NCI-H82 (cell line): ENCODE measurements around the gene NAA10.
"Not testable (repeated sequence)": the region's sequence is repeated elsewhere in the genome, so short reads cannot be mapped to it uniquely, and the experiment has no call there.

Source experiments
- DNase-seq: peaks from one replicate; lab custom pipeline; 2025; lab: John Stamatoyannopoulos, UW

Gene NAA10

DNA sequence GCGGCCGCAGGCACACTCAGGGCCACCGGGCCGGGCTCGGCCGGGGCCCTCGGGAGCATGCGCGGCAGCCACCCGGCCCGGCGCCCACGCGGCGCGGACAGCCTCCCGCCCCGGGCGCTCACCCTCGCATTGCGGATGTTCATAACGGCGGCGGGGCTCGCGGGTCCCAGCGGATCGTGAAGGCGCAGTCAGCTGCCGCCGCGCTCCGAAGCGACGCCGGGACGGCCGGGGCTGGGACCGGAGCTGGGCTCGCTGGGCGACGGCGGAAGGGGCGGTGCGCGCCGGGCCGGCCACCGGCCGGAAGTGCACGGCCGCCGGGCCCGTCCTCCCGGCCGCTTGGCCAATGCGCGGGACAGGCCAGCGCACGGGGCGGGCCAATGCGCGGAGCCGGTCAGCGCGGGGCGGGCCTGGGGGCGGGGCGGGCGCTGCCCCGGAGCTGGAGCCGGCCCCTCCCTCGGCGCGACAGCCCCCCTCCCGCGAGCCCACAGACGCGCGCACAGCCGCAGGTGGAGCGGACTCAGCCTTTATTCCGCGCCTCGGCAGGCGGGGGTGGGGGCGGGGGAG is at the start of gene NAA10:
Gene NAA10, minus strand, starts transcription at position 276 of the 564 bp plus-strand sequence. Its CDS starts 133 bp downstream, at position 143.
- peak; percentile 88 for DNase-seq

DNA sequence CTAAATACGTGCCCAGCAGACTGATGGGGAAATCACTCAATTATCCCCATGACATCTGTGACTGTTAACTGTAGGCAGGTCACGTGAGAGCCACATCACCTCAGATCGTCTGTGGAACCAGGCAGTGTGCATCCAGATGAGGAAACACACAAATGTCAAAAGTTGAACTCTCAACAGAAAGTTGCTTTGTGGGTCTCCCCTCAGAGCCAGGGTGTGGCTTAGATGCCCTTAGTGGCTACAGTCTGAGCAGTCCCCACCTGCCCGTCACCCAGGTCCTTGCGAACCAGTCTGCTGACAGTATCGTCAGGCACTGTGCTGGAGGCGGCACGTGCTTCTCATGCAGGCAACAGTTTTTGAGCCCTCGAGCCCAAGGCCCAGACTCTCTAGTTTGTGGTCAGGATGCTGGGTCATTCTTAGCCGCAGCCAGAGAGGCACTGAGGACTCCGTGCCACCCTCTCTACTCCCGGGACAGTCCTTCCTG is 48.5 kb upstream of the NAA10 start:
- DNase-seq, result no peak

DNA sequence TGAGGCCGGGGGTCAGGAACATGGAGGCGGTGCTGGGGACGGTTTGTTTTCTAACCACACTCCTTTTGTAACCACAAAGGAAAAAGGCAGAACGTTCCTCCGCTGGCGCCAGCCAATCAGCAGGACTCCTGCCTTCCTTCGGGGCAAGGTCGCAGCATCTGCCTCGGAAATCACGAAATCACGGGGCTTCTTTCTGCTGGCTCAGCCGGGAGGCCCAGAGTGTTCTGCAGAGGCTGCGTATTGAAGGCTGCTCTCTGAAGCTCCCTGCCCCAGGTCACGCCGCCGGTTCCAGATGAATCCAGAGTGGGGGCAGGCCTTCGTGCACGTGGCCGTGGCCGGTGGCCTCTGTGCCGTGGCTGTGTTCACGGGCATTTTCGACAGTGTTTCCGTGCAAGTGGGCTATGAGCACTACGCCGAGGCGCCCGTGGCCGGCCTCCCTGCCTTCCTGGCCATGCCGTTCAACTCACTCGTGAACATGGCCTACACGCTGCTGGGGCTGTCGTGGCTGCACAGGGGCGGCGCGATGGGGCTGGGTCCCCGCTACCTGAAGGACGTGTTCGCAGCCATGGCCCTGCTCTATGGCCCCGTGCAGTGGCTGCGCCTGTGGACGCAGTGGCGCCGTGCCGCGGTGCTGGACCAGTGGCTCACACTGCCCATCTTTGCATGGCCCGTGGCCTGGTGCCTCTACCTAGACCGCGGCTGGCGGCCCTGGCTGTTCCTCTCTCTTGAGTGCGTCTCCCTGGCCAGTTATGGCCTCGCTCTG is 47.1 kb upstream of the NAA10 start:
- no peak for DNase-seq

DNA sequence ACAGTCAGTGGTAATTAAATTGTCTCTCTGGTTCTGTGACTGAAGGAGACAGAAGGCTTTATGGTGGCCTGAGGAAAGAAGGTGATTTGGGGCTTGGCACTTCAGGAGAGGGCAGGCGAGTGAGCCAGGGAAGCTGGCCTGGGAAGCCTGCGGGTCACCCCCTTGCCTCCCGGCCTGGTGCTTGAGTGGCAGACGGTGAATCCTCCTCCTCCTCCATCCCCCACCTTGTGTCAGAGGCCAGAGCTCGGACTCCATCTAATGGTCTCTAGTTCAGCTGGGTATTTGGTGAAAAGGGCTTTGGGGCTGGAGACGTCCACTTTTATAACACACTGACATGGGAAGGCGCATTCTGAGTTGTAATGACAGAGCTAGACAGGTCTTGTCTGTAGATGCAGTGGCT is 46.4 kb upstream of the NAA10 start:
- DNase-seq, result no peak

DNA sequence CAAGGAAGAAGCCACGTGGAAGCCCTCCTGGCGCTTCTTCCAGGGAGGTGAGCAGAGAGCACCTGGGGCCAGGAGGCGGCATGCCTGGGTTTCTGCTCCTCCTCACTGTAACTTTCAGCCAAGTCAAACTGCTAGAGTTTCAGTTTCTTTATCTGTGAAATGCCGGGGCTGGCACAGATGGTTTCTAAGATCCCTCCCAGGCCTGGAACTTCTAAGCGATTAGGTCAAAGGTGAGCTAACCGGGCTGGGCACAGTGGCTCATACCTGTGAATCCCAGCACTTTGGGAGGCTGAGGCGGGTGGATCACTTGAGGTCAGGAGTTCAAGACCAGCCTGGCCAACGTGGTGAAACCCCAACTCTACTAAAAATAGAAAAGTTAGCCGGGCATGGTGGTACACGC is 45.6 kb upstream of the NAA10 start:
- DNase-seq, result not testable (repeated sequence)

DNA sequence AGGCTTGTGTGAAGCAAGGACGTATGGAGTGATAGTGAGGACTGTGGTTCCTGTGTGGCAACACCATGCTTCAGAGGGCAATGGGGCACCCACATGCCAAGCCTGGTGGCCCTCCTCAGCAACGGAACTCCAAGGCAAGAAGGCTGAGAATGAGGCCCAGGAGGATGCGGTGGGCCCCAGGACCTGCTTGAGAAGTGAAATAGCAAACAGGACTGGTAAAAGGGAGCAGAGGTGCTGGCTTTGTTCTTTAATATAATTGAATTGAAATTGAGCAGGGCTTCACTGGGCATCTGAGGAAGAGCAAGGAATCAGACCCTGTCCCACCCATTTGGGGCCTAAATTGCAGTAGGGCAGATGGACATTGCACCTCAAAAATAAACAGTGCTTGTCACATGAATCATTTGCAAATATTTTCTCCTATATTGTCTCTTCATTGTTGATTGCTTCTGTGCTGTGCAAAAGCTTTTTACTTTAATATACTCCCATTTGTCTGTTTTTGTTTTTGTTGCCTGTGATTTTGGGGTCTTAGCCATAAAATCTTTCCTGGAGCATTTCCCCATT is 40.0 kb upstream of the NAA10 start:
- no peak for DNase-seq

DNA sequence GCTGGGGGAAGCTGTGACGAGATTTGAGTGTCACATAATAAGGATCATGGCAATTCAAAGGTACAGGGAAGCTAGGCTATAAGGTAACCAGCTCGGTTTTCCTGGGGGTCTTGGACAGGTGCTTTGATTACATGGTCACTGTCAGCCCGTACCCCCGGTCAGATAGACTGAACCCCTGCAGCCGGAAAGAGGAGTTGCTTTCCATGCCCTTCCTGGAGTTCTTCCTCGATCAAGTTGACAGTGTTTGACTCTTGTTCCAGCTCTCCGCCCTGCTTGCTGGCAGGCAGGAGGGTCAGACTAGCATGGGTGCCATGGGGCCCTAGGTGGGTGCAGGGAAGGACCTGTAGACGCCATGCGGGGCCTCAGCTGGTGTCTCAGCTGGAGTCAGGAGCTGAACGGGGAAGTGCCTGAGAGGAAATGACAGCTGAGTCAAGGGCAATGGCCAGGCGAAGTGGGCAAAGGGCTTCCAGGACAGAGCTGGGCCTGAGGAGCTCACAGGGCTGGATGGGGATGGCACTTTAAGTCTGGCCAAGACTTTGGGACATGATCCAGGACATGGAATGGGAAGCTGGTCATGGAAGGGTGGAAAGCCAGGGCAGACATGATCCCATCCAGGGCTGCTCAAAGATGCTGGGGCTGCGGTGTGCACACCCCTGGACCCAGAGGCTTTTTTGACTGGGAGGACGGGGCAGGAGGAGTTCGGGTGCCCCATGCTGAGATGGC is 39.3 kb upstream of the NAA10 start:
- DNase-seq, result no peak

DNA sequence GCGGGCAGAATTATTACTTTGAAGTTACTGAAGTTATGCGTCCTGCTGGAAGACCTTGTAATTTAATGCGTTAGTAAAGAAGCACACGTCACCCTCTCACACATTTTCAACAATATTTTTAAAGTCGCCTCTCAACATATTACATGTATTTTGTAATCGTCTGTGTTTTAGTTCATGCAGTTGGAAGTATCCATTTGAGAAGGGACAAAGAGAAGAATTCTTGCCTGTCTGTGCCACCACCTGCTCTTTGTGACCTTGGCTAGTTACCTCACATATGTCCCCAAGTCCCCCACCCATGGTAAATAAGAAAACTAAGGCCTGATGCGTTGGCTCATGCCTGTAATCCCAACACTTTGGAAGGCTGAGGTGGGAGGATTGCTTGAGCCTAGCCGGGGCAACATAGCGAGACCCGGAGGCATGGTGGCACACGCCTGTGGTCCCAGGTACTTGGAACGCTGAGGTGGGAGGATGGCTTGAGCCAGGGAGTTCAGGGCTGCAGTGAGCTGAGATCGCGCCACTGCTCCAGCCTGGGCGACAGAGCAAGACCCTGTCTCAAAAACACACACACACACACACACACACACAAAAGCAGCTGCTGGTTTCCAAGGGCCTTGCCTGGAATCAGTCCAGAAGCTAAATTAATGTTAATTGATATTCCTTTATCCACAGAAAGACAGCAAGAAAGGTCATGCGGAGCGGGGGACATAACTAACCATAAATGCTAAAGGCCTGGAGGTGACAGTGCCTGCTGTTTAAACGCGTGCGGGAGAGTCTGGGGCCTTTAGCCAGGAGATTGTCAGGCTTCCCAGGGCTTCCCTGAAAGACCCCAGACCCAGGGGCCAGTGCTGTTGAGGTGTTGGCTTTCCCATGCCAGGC is 38.5 kb upstream of the NAA10 start:
- DNase-seq, result peak; percentile 41

DNA sequence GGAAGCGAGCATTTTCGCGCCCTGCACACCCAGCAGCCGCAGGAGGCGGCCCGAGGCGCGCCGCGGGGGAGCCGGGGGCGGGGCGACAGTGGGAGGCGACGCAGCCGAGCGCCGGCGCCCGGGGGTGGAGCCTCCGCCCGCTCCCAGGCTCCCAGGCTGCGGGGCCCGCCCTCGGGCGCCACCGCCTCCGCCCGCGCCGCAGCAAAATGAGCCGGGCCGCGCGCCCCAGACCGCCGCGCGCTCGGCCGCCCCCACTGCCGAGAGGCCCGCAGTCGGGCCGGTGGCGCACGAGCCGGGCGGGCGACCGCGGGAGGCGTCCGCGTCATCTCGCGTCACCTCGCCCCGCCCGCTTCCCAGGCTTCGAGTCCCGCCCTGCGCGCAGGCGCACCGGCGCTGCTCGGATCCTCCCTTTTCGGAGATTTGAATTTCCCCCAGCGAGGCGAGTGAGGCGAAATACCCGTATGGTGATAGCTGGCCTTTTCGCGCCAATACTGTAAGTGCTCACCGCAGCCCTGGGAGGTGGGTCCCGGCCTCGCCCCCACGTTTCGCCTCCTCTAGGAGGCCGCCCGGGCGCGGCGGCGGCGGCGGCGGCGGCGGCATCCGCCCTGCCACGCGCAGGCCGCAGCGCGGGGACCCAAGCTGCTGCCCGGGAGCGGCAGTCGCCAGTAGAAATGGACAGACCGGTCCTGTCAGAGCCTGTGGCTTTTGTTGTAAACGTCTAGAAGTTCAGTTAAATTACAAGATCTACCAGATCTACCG is 37.7 kb upstream of the NAA10 start, which contains the start of gene TMEM187:
Gene TMEM187, plus strand, starts transcription at position 387 of the 759 bp plus-strand sequence. CDS start 9,309 bp downstream, outside the sequence.
- DNase-seq, result peak; percentile 96

DNA sequence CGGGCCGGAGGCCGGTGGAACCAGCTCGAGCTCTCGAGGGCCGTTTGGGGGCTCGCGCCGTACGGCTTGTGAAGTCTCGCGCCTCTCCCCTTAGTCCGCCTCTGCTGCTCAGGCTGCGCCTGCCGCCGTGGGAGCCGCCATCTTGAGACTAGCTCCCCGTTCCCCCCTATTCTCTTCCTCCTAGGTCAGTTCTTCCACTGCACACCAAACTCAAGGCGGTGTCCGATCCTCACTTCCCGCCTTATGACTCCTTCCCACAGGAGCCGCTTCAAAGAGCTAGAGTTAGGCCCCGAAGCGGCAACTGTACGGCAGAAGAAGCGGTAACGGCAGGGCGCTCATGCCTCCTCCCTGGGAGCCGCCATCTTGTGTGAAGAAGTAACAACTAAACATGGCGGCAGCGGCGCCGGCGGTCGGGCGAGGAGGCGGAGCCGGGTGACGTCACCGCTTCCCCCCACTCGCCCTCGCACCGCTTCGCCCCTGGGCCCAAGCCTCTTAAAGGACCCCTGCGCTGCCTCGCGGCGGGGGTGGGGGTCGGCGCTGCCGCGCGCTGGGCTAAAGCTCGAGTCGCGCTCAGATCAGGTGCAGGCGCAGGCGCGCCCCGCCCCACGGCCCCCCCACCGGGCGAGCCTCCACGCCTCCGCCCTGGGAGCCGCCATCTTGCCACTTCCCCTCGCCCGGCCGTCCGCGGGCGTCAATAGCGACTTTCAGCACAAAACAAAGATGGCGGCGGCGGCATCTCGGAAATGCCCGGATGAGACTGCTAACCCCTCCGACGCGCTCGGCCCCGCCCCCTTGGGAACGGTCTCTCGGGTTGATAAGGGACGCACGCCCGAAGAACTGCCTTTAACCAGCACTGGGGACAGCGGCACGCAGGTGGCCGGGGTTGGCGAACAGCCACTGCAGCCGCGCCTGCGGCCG is 36.9 kb upstream of the NAA10 start, which contains the start of gene HCFC1:
Gene HCFC1, minus strand, starts transcription at position 369 of the 918 bp plus-strand sequence. CDS start 978 bp downstream, outside the sequence.
- peak; percentile 98 for DNase-seq

DNA sequence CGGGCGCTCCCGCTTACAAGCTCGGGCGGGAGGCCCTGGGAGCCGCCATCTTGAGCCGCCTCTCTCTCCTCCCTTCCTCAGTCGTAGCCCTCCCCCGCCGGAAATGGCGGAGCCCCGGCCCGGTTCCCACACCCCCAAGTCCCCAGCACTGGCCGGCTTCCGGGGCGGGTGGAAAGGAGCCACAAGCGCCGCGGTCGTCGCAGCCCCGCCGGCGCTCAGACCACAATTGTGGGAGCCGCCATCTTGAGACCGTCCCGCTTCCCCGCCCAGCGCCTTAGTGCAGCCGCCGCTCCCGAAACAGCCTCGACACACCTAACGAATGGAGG is 36.2 kb upstream of the NAA10 start:
- peak; percentile 90 for DNase-seq

DNA sequence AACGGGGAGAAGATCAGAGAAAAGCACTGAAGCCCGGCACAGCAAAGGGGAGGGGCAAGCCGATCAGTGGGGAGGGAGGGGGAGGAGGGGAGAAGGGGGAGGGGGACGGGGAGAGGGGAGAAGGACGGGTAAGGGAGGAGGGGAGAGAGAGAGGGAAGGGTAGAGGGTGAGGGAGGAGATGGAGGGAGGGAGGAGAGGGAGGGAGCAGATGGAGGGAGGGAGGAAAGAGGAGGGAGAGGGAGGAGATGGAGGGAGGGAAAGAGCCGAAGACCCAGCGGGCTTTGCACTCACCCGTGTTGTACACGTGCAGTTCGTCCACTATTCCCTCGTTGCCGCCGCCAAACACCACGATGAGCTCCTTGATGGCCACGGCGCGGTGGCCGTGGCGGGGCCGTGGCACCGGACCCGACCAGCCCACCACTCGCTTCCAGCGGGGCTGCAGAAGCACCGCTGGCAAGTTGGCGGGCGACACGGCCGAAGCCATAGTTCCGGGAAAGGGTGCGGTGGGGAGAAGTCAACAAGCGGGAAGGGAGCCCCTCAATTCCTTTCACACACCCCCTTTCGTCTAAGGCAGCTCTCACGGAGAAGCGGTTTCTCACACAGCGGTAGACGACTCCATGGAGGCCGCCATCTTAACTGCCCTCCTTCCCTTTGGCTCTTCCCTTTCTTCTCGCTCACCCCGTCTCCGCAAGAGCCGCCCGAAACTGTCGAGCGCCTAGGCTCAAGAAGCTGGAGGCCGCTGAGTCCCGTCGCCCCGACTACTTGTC is 35.7 kb upstream of the NAA10 start:
- DNase-seq, result peak; percentile 91

DNA sequence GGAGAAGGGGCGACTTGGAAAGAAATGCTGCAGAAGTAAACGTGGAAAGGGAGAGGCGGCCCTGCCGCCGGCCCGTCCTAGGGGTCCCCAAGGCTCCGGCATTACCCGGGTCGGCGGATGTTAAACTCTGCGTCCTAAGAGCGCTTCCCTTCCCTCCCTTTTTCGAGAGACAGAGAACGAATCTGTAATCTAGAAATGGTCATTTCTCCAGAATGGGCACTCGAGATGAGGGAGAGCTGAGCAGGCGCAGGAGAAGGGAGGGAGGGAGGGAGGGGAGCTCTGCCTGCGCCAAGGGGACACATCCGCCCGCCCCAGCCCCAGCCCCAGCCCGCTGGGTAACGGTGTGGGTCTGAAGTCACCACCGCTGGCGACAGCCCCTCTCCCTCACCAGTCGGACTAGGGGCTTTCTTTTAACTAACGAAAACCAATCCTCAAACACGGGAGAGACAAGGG is 35.1 kb upstream of the NAA10 start:
- DNase-seq, result no peak

DNA sequence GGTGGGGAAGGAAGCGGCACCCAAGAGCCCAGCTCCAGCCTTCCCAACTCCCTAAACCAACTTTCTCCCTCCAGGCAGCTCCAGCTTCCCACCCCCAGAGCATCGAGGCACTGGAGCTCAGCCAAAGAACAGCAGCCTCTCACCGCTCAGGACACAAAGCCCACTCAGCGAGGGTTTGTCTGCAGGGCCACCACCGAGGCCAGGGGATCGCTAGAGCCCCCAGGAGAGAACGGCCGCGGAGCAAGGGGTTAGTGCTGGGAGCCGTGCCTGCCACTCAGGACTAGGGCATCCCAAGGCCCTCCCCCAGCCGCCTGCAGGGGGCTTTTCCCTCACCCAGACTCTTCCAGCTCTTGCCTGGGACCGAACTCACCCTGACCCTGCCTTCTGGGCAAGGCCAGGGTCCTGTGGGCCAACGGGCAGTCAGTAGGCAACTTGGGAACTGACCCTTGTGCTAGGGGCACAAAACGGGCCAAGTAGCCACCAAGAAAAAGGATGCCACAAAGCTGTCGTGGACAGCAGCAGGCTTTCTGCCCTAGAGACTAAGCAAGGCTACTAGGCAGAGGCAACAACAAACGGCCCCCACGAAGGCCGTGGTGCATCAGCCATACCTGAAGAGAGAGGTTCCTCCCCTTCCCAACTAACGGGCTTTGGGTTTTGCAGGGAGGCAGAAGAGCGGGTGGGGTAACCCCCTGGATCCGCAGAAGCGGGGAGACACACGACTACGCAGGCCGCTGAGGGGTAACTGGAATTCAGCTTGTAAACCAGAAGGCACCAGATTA is 34.5 kb upstream of the NAA10 start:
- DNase-seq, result peak; percentile 50

DNA sequence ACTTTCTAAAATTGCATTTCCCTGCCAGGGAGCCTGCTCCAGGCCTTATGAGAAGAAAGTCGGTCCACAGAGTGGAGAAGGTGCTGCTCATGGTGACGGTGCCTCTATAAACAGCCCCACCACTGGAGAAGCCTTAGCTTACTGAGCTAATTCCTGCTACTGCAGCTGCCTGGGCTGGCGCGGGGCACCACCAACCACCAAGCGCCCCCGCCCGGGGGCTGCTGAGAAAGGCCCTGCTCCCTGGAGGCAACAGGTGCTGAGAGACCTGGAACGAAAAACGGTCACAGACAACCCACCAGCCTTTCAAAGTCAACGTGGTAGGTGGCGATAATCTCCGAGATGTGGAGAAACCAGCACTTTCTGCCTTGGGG is 33.9 kb upstream of the NAA10 start:
- peak; percentile 71 for DNase-seq

DNA sequence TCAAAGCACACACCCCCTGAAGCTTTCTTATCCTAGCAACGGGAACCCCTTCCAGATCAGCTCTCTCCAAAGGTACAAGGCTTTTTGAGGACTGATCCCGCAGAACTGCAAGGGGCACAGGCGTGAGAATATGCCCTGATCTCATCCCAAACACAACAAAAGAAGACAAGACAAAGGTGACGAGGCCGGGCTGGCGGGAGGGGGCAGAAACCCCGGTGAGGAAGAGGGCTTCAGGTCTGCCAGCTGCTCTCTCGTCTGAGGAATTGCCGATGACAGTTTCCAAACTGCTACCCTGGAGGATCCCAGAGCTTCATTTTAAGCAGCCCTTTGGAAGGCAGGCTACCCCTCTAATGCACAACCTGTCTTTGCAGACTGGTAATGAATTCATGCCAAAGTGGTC is 33.4 kb upstream of the NAA10 start:
- no peak for DNase-seq

DNA sequence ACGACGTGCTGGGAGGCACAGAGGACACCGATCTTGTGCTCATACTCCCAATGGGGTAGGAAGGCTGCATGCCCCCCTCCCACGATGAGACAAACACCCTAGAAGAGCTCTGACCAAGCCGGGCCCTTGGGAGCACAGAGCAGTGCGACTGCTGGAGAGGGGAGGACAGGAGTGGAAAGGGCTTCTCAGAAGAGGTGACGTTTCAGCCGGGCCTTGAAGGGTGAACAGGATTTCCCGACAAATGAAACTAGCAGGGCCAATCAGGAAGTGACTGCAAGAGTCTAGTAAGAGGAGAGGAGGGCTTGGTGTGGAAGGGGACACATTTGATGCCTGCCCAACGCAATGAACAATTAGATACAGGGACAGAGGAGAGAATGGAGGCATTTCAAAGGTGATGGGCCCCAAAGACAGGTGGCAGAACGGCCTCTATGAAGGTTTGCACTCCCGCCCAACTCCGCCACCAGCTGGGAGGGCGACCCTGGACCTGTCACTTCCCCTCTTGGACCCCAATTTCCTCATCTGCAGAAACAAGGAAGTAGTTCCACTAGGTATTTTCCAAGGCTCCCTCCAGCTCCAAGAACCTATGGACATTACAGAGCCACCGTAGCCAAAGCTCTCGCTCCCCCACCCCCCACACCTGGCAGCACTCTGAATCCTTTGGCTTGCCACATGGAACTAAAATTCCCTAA is 32.8 kb upstream of the NAA10 start:
- no peak for DNase-seq
